Activated CD8-positive, alpha-beta T cell treated with anti-CD3 and anti-CD28 coated beads for 36 hours (primary cell): ENCODE measurements around the gene INAFM1. TPM values are rescaled to one million over a fixed set of nuclear protein-coding genes. Genes with fewer than 3 reads are reported as not detected.

ENCODE experiments used
- ATAC-seq: fragments of 200-7000 bp; cut with Tn5 transposase; one replicate; pipeline ENCODE4 v1.10.0; 2021; ENCODE audit warnings: mild to moderate bottlenecking, moderate library complexity
- CTCF ChIA-PET: fragments of 350-600 bp; sonication (Branson Sonifier 250); formaldehyde crosslinking; loops from one replicate; lab custom pipeline; 2021; ENCODE audit warnings: antibody characterized with exemption; lab: Charles Lee
- POLR2A ChIA-PET: fragments of 350-600 bp; sonication (Branson Sonifier 250); formaldehyde crosslinking; loops from one replicate; lab custom pipeline; 2021; ENCODE audit warnings: antibody characterized with exemption; lab: Charles Lee
- DNase-seq: peaks from one replicate; pipeline ENCODE4 v3.0.0-alpha.2; 2020
- H3K27ac Mint-ChIP-seq: one replicate; pipeline ENCODE4 v1.8.0; 2021; ENCODE audit warnings: mild to moderate bottlenecking, mixed read lengths
- H3K27me3 Mint-ChIP-seq: one replicate; pipeline ENCODE4 v1.8.0; 2021; ENCODE audit warnings: mixed read lengths
- H3K36me3 Mint-ChIP-seq: one replicate; pipeline ENCODE4 v1.8.0; 2021; ENCODE audit warnings: low read depth, mixed read lengths
- H3K4me1 Mint-ChIP-seq: one replicate; pipeline ENCODE4 v1.8.0; 2021; ENCODE audit warnings: low read depth, mixed read lengths
- H3K4me3 Mint-ChIP-seq: one replicate; pipeline ENCODE4 v1.8.0; 2021; ENCODE audit warnings: mild to moderate bottlenecking, moderate library complexity, mixed read lengths
- H3K9me3 Mint-ChIP-seq: one replicate; pipeline ENCODE4 v1.8.0; 2021; ENCODE audit warnings: mixed read lengths
- intact Hi-C: fragments of 100-400 bp; cut with micrococcal nuclease; formaldehyde crosslinking; loops from one replicate; pipeline ENCODE4 v1.10.0; 2022
- total RNA-seq, 2 experiments: library from RNA; stranded (reverse); gene quantifications; one replicate each; pipeline ENCODE4 v1.2.3, GENCODE V29; 2021
- TF ChIP-seq, protein P1 (sequence below): fragments of 200-600 bp; IDR thresholded peaks from one replicate; pipeline ENCODE4 v1.8.0; 2022; ENCODE audit warnings: antibody characterized with exemption, mild to moderate bottlenecking

The INAFM1 gene
- total RNA-seq, 2 experiments from 2014 or later: 11.4 to 12.7 TPM

DNA sequence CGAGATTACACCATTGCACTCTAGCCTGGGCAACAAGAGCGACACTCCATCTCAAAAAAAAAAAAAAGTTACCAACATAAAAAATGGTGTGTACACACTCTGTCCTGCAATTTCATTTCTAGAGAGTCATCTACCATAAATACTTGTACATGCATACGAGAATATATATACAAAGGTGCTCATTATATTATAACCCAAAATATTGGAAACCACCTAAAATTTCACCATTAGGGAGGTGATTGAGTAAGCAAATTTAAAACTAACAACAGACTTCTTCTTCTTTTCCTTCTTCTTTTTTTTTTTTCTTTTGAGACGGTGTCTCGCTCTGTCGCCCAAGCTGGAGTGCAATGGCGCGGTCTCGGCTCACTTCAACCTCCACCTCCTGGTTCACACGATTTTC lies 27.6 kb downstream of the INAFM1 start:
- Mint-ChIP-seq H3K4me3 (no peak overlapping the region), H3K4me1 (peaks cover 8% of the 10 kb centered on the region), H3K36me3 (no peaks in the 10 kb centered on the region), H3K27me3 (peaks cover 8% of the 10 kb centered on the region), H3K27ac (no peak overlapping the region), H3K9me3 (no peaks in the 10 kb centered on the region)
- ChIA-PET CTCF (interaction anchor here (1.3 kb wide), 1 partner anchor 17 kb away, joined by 3 read pairs; no protein-coding TSS in a partner anchor), POLR2A (no interaction called here)
- ATAC-seq (no peak), DNase-seq (no peak)
- intact Hi-C loops: no loop called here
- TF ChIP-seq, protein P1, sequence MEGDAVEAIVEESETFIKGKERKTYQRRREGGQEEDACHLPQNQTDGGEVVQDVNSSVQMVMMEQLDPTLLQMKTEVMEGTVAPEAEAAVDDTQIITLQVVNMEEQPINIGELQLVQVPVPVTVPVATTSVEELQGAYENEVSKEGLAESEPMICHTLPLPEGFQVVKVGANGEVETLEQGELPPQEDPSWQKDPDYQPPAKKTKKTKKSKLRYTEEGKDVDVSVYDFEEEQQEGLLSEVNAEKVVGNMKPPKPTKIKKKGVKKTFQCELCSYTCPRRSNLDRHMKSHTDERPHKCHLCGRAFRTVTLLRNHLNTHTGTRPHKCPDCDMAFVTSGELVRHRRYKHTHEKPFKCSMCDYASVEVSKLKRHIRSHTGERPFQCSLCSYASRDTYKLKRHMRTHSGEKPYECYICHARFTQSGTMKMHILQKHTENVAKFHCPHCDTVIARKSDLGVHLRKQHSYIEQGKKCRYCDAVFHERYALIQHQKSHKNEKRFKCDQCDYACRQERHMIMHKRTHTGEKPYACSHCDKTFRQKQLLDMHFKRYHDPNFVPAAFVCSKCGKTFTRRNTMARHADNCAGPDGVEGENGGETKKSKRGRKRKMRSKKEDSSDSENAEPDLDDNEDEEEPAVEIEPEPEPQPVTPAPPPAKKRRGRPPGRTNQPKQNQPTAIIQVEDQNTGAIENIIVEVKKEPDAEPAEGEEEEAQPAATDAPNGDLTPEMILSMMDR: no peak

DNA sequence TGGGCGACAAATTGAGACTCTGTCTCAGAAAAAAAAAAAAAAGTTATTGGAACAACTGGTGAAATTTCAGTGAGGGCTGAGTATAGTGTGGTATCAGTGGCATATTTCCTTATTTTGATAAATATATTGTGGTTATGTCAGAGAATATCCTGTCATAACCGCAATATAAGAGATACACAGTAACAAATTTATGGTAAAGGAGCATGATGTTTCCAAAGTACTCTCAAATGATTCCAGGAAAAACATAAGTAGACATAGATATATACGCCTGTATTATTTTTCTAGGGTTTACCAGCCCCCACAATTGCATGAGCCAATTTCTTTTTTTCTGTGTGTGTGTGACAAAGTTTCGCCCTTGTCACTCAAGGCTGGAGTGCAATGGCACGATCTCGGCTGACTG lies 29.3 kb downstream of the INAFM1 start:
- no peak for DNase-seq
- H3K4me3 Mint-ChIP-seq: no peak overlapping the region
- intact Hi-C loops: no loop called here
- TF ChIP-seq, protein P1: no peak
- no peak overlapping the region for H3K27ac Mint-ChIP-seq
- ChIA-PET CTCF (interaction anchor here (0.9 to 2.5 kb wide), 3 partner anchors 9 to 19 kb away, joined by 3 to 9 read pairs (median 8); no protein-coding TSS in a partner anchor), POLR2A (no interaction called here)
- peaks cover 8% of the 10 kb centered on the region for H3K4me1 Mint-ChIP-seq
- H3K27me3 Mint-ChIP-seq: peaks cover 8% of the 10 kb centered on the region
- no peaks in the 10 kb centered on the region for H3K9me3 Mint-ChIP-seq
- ATAC-seq: no peak
- no peaks in the 10 kb centered on the region for H3K36me3 Mint-ChIP-seq

DNA sequence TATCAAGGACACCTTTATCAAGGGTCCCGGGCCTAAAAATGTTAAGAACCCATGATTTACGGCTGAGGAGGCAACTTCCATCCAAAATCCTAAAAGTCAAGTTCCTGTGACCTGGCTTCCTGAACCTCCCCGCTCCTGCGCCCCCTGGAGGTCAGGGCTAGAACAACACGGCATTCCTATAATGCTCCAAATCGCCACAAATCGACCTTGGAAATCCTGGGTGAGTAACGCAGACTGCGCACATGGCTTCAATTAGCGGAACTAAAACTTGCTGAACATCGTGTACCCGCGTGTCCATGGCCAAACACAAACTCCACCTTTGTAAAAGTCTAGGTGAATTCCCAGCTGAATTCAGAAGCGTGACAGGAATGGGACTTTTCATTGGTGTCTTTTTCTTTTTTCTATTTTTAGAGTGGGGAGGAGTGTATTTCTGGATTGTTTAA lies 30.6 kb downstream of the INAFM1 start:
- Mint-ChIP-seq H3K4me1 (peaks cover 5% of the 10 kb centered on the region), H3K4me3 (no peak overlapping the region), H3K36me3 (no peaks in the 10 kb centered on the region), H3K9me3 (no peaks in the 10 kb centered on the region), H3K27ac (no peak overlapping the region), H3K27me3 (peaks cover 8% of the 10 kb centered on the region)
- CTCF ChIA-PET: interaction anchor here (0.6 to 2.5 kb wide), 15 partner anchors 10 to 330 kb away, joined by 3 to 9 read pairs (median 4); partner anchors contain the start of gene DHX34
- intact Hi-C loops: no loop called here
- ATAC-seq: no peak
- peak; percentile 55 for DNase-seq
- TF ChIP-seq, protein P1: peak; percentile 97
- POLR2A ChIA-PET: no interaction called here

DNA sequence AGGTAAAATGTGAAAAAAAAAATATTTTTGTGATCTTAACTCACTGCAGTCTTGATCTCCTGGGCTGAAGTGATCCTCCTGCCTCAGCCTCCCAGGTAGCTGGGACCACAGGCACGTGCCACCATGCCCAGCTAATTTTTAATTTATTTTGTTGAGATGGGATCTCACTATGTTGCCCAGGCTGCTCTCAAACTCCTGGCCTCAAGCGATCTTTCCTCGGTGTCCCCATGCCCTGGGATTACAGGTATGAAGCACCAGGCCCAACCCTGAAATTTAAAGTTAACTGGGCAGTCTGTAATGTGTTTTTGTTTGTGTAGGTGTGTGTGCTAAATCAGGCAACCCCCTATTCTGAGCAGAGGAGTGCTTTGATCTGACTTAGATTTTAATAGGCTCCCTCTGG lies 31.6 kb downstream of the INAFM1 start:
- H3K36me3 Mint-ChIP-seq: no peaks in the 10 kb centered on the region
- no peak overlapping the region for H3K4me3 Mint-ChIP-seq
- TF ChIP-seq, protein P1: no peak
- H3K27ac Mint-ChIP-seq: no peak overlapping the region
- DNase-seq (no peak), ATAC-seq (no peak)
- intact Hi-C loops: no loop called here
- H3K27me3 Mint-ChIP-seq: peaks cover 8% of the 10 kb centered on the region
- CTCF ChIA-PET: interaction anchor here (0.7 to 2.5 kb wide), 9 partner anchors 11 to 330 kb away, joined by 3 to 8 read pairs (median 3); partner anchors contain the start of gene DHX34
- H3K4me1 Mint-ChIP-seq: peaks cover 4% of the 10 kb centered on the region
- POLR2A ChIA-PET: no interaction called here
- H3K9me3 Mint-ChIP-seq: no peaks in the 10 kb centered on the region

DNA sequence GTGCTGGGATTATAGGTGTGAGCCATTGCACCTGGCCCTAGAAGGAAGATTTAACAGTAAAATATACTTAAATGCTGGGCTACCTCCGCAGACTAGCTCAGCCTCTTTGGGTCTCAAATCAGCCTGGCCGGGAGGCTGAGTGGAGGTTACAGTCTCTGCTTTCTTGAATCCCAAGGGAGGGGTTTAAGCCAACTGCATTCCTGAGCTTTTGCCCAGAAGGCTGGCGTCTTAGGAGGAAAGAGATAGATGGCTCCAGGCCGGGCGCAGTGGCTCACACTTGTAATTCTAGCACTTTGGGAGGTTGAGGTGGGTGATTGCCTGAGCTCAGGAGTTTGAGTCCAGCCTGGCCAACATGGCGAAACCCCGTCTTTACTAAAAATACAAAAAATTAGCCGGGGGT lies 34.4 kb downstream of the INAFM1 start:
- ChIA-PET POLR2A (interaction anchor here (0.8 kb wide), 1 partner anchor 16 kb away, joined by 3 read pairs; no protein-coding TSS in a partner anchor), CTCF (interaction anchor here (2.4 kb wide), 2 partner anchors 12 to 40 kb away, joined by 8 to 9 read pairs; partner anchors contain the start of gene DHX34)
- Mint-ChIP-seq H3K27ac (no peak overlapping the region), H3K36me3 (no peaks in the 10 kb centered on the region), H3K9me3 (no peaks in the 10 kb centered on the region), H3K27me3 (peaks cover 10% of the 10 kb centered on the region), H3K4me3 (no peak overlapping the region), H3K4me1 (peaks cover 4% of the 10 kb centered on the region)
- ATAC-seq (no peak), DNase-seq (no peak)
- intact Hi-C loops: no loop called here
- TF ChIP-seq, protein P1: no peak
